ENCODE measurements around the gene RSPO4. TPM values are rescaled to one million over a fixed set of nuclear protein-coding genes. Genes with fewer than 3 reads are reported as not detected.

Gene RSPO4
- polyA plus RNA-seq, 3 donors from 2014 or later: not detected

DNA sequence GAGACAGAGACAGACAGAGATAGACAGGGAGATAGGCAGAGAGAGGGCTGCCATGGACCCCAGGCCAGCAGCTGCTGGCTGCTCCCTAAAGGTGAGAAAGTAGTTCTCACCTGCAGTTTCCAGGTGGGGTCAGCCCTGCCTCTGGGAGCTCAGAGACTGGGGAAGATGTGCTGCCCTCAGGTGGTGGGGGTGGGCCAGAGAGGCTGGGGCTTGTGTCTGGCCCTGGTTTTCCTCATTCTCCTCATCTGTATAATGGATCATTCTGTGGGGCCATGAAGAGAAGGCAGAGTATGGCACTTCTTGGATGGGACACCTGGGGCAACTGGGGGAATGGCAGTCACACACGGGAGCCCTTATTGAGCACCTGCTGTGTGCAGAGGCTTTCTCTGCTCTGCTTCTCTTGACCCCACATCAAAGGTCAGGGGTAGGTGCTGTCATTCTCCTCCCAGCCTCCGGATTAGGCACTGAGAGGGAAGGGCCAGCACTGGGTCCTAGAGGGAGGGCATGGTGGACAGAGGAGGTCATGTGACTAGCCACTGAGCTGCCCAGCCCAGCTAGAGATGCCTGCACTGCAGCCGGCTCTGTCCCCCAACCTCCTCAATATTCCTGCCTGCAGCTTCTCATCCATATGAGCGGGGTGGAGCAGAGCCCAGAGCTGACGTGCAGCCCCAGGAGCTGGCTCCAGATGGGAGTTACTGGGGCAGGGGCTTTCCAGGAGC, 90.1 kb downstream of the RSPO4 start:
- peaks cover 0 to 2% (median 0%) of the 10 kb centered on the region in 6 donors for H3K9me3 Mint-ChIP-seq
- H3K4me1 Mint-ChIP-seq: no peaks in the 10 kb centered on the region
- no peaks in the 10 kb centered on the region for H3K36me3 Mint-ChIP-seq
- peaks cover 4 to 5% (median 4%) of the 10 kb centered on the region in 3 donors for H3K27me3 Mint-ChIP-seq (ENCODE audit: low read depth in 3 of 3)
- no peak for DNase-seq
- no peak overlapping the region for H3K4me3 Mint-ChIP-seq
- no peak overlapping the region for H3K27ac Mint-ChIP-seq

GRCh38 chr20:910870-911770, 91.0 kb downstream of the RSPO4 start:
- Mint-ChIP-seq H3K27me3 (ENCODE audit: low read depth in 3 of 3) (peaks cover 2 to 4% (median 4%) of the 10 kb centered on the region in 3 donors), H3K36me3 (no peaks in the 10 kb centered on the region), H3K27ac (no peak overlapping the region), H3K4me3 (no peak overlapping the region), H3K9me3 (peaks cover 0 to 2% (median 0%) of the 10 kb centered on the region in 6 donors), H3K4me1 (no peaks in the 10 kb centered on the region)
- no peak for DNase-seq

GRCh38 chr20:910132-910869, 91.8 kb downstream of the RSPO4 start:
- H3K27me3 Mint-ChIP-seq (ENCODE audit: low read depth in 3 of 3): peaks cover 2 to 4% (median 4%) of the 10 kb centered on the region in 3 donors
- no peak overlapping the region for H3K27ac Mint-ChIP-seq
- DNase-seq: no peak
- peaks cover 0 to 2% (median 0%) of the 10 kb centered on the region in 6 donors for H3K9me3 Mint-ChIP-seq
- no peaks in the 10 kb centered on the region for H3K36me3 Mint-ChIP-seq
- no peaks in the 10 kb centered on the region for H3K4me1 Mint-ChIP-seq
- H3K4me3 Mint-ChIP-seq: no peak overlapping the region

- Mint-ChIP-seq H3K4me3 (no peak overlapping the region), H3K9me3 (peaks cover 0 to 2% (median 0%) of the 10 kb centered on the region in 6 donors), H3K36me3 (no peaks in the 10 kb centered on the region), H3K4me1 (no peaks in the 10 kb centered on the region), H3K27me3 (ENCODE audit: low read depth in 3 of 3) (peaks cover 2 to 4% (median 4%) of the 10 kb centered on the region in 3 donors), H3K27ac (no peak overlapping the region)
- no peak for DNase-seq
Measured at GRCh38 chr20:909641-910040, 92.5 kb downstream of the RSPO4 start.

Other genes with a start within 250 kb of the RSPO4 start
- gene SLC52A3, start 233.8 kb downstream of the RSPO4 start, polyA plus RNA-seq: not detected
- 10 to 100 TPM in 2 of 3 donors, 1 to 10 TPM in 1; 5.0 to 20.7 (median 13.8) TPM for gene FAM110A, start 168.6 kb downstream of the RSPO4 start, polyA plus RNA-seq
- gene ANGPT4, start 86.0 kb downstream of the RSPO4 start, polyA plus RNA-seq: not detected
- 100 to 1,000 TPM in 2 of 3 donors, 10 to 100 TPM in 1; 87.6 to 172 (median 140) TPM for gene PSMF1, start 116.3 kb upstream of the RSPO4 start, polyA plus RNA-seq
- gene TMEM74B, start 182.7 kb upstream of the RSPO4 start, polyA plus RNA-seq: not detected
- not detected for gene C20orf202, start 201.1 kb upstream of the RSPO4 start, polyA plus RNA-seq
- gene RAD21L1, start 223.7 kb upstream of the RSPO4 start, polyA plus RNA-seq: not detected

Data from immature natural killer cell (primary cell).